GM18519 (cell line): ENCODE measurements around the gene ZNF780A.
"Not testable (repeated sequence)": the region's sequence is repeated elsewhere in the genome, so short reads cannot be mapped to it uniquely, and the experiment has no call there.

Source experiments
- ATAC-seq: cut with Tn5 transposase; IDR thresholded peaks from one replicate; pipeline ENCODE4 v1.9.1; 2021; ENCODE audit warnings: mild to moderate bottlenecking, moderate library complexity; ENCODE audit not compliant: unreplicated experiment, low FRiP score

Gene ZNF780A

GRCh38 chr19:40088299-40089047 is 2.3 kb downstream of the ZNF780A start:
- no peak for ATAC-seq

DNA sequence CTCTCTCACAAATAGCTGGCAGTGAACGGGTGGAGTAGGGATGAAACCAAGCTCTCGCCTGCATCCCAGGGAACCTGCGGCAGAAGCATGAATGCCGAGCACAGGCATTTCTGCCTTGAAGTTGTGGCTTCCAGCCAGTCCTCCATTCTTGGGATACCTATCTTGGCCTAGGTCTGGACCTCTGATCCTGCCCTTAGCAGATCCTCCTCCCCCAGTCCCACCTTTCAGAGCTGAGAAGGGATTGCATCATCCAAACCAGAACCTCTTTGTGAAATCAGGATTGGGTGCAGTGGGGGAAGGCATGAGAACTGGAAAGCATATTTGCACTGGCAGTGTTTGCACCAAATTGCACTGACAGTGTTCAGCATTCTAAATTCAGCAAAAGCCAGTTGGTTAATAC is 5.8 kb downstream of the ZNF780A start:
- no peak for ATAC-seq

GRCh38 chr19:40081411-40081810 is 9.3 kb downstream of the ZNF780A start:
- ATAC-seq, result no peak

- ATAC-seq, result no peak
These were observed 10.5 kb downstream of the ZNF780A start for GRCh38 chr19:40080289-40080688.

- ATAC-seq, result no peak
These were observed 12.4 kb downstream of the ZNF780A start for GRCh38 chr19:40078377-40078776.

GRCh38 chr19:40070058-40070457 is 20.7 kb downstream of the ZNF780A start:
- ATAC-seq, result no peak

DNA sequence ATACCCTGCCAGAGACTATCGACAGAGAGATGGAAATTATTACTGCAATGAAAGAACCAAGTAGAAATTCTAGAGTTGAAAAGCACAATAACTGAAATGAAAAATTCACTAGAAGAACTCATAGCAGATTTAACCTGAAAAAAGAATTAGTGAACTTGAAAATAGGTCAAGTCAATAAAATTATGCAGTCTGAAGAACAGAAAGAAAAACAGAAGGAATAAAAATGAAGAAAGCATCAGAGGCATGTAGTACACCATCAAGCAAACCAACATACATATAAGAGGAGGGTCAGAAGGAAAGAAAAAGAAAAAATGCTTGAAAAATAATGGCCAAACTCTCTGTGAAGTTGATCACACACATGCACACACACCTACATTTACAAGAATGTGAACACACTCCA is 31.1 kb downstream of the ZNF780A start:
- no peak for ATAC-seq

- ATAC-seq, result no peak
These were observed 33.6 kb downstream of the ZNF780A start for GRCh38 chr19:40057166-40057565.

- no peak for ATAC-seq
These were observed 34.2 kb downstream of the ZNF780A start for GRCh38 chr19:40056505-40056904.

DNA sequence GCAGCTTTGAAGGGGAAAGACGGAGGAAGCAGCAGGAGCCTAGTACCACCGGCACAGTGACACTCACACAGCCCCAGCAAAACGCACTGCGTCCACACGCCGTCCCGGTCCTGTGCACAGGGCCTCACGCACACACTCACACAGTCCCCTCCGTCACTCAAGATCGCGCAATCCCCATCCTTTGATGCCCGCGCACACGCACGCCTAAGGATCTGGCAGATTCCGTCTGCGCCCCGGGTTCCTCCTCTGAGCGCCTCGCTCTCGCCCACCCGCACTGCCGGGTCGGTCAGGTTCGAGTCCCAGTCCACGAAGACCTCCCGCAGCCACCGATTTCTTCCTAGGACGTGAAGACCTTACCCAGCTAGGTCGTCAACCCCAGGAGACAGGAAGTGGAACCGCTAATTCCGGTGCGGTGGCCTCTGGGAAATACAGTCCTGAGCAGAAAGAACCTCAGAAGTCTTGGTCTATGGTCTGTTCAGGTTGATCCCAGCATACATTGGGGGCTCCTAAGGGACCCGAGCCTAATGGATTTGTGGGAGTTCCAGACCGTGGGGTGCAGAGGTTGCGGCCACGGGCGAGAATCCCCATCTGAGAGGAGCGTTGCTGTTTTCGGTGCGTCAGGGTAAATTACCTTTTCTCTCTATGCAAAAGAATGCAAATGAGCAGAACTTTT is 34.8 kb downstream of the ZNF780A start, which contains the start of gene ZNF780B:
Gene ZNF780B (minus strand): TSS at position 400 of the 673 bp plus-strand sequence. CDS start 5,899 bp downstream, outside the sequence.
- peak; percentile 47 for ATAC-seq

- ATAC-seq, result no peak
These were observed 35.7 kb downstream of the ZNF780A start for GRCh38 chr19:40055049-40055448.

GRCh38 chr19:40054632-40055031 is 36.1 kb downstream of the ZNF780A start:
- ATAC-seq, result no peak

GRCh38 chr19:40053491-40053890 is 37.3 kb downstream of the ZNF780A start:
- ATAC-seq, result no peak

DNA sequence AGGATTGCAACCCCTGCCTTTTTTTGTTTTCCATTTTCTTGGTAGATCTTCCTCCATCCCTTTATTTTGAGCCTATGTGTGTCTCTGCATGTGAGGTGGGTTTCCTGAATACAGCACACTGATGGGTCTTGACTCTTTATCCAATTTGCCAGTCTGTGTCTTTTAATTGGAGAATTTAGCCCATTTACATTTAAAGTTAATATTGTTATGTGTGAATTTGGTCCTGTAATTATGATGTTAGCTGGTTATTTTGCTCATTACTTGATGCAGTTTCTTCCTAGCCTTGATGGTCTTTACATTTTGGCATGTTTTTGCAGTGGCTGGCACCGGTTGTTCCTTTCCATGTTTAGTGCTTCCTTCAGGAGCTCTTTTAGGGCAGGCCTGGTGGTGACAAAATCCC is 49.0 kb downstream of the ZNF780A start:
- not testable (repeated sequence) for ATAC-seq

DNA sequence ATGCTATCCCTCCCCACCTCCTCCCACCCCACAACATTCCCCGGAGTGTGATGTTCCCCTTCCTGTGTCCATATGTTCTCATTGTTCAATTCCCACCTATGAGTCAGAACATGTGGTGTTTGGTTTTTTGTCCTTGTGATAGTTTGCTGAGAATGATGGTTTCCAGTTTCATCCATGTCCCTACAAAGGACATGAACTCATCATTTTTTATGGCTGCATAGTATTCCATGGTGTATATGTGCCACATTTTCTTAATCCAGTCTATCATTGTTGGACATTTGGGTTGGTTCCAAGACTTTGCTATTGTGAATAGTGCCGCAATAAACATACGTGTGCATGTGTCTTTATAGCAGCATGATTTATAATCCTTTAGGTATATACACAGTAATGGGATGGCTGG is 52.7 kb downstream of the ZNF780A start:
- not testable (repeated sequence) for ATAC-seq

DNA sequence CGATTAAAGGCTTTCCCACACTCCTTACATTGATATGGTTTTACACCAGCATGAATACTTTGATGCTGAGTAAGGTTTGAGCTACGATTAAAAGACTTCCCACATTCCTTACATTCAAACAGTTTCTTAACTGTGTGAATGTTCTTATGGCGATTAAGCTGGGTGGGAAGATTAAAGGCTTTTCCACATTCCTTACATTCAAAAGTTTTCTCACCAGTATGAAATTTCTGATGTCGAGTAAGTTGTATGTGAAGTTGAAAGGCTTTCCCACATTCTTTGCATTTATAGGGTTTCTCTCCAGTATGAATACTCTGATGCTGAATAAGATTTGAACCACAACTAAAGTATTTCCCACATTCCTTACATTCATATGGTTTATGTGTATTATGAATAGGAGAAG is 54.7 kb downstream of the ZNF780A start:
- ATAC-seq, result no peak

DNA sequence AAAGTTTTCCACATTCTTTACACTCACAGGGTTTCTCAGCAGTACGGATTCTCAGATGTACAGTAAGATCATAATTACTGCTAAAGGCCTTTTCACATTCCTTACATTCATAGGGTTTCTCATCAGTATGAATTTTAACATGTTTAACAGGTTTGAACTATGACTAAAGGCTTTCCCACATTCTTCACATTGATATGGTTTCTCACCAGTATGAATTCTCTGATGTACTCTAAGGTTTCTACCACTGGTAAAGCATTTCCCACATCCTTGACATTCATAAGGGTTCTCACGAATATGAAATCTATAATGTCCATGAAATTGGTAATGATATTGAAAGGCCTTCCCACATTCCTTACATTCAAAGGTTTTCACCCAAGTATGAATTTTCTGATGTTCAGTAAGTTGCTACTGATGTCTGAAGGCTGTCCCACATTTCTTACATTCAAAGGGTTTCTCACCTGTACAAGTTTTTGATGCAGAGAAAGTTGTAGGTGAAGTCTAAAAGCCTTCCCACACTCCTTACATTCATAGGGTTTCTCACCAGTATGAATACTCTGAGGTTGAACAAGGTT is 56.7 kb downstream of the ZNF780A start:
- ATAC-seq, result no peak

GRCh38 chr19:40026597-40026970 is 64.2 kb downstream of the ZNF780A start:
- ATAC-seq, result no peak

DNA sequence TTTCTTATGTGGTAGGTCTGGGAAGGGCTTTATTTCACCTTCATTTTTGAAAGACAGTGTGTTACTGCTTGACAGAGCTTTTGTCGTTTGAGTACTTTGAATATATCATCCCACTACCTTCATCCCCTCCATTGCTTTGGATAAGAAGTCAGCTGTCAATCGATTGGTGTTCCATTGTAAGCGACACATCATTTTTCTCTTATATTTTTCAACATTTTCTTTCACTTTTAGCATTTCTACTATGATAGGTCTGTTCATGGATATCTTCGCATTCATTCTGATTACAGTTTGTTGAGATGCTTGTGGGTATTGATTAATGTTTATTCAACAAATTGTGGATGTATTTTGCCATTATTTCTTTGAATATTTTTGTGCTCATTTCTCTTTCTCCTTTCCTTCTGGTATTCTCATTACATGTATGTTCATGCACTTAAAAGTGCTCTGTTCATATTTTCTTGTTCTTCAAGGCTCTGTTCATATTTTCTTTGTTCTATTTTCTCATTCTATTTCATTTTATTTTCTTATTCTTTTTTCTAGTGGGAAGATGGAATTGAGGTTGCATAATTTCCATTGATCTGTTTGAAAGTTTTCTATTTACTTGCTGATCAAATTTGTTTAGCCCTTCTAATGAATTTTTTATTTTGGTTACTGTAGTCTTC is 64.7 kb downstream of the ZNF780A start:
- no peak for ATAC-seq

- no peak for ATAC-seq
These were observed 66.8 kb downstream of the ZNF780A start for GRCh38 chr19:40023969-40024368.
